GM12875 (cell line): ENCODE results near the gene NLGN3.

ENCODE experiments used
- H3K4me3 ChIP-seq: one replicate; pipeline ENCODE4 v1.5.1; 2011; ENCODE audit warnings: low read depth, low read length, control low read depth
- CTCF ChIP-seq: IDR thresholded peaks from 2 replicates; pipeline ENCODE4 v1.5.1; 2011; ENCODE audit warnings: low read depth, mild to moderate bottlenecking, control low read depth, inconsistent platforms, low read length, moderate library complexity, borderline replicate concordance; ENCODE audit not compliant: insufficient read depth

The NLGN3 gene

GRCh38 chrX:71169586-71169985 lies 24.9 kb downstream of the NLGN3 start:
- no peak for TF ChIP-seq CTCF
- H3K4me3 ChIP-seq: no peak overlapping the region

- H3K4me3 ChIP-seq: no peak overlapping the region
- no peak for TF ChIP-seq CTCF
Observed at GRCh38 chrX:71170660-71171059, 26.0 kb downstream of the NLGN3 start.

- H3K4me3 ChIP-seq: no peak overlapping the region
- TF ChIP-seq CTCF: no peak
Observed at GRCh38 chrX:71171110-71171801, 26.6 kb downstream of the NLGN3 start.

- H3K4me3 ChIP-seq: no peak overlapping the region
- TF ChIP-seq CTCF: no peak
Observed at GRCh38 chrX:71173440-71173839, 28.8 kb downstream of the NLGN3 start.

- H3K4me3 ChIP-seq: no peak overlapping the region
- no peak for TF ChIP-seq CTCF
Observed at GRCh38 chrX:71174795-71175194, 30.2 kb downstream of the NLGN3 start.

- no peak for TF ChIP-seq CTCF
- no peak overlapping the region for H3K4me3 ChIP-seq
Observed at GRCh38 chrX:71175531-71175930, 30.9 kb downstream of the NLGN3 start.

GRCh38 chrX:71177327-71177726 lies 32.7 kb downstream of the NLGN3 start:
- TF ChIP-seq CTCF: no peak
- no peak overlapping the region for H3K4me3 ChIP-seq
